Esophagus squamous epithelium (tissue), 4 donors: ENCODE data around the gene KBTBD2.

ENCODE experiments used
- CTCF ChIP-seq, 6 experiments: fragments of 450-650 bp in 4 of 6; fragments of 200-600 bp in 2 of 6; sonication (generic) in 2 of 6; IDR thresholded peaks; one replicate each; pipeline ENCODE4 v1.5.1; 2016 to 2019; ENCODE audit warnings: antibody characterized with exemption in 6 of 6, mild to moderate bottlenecking in 4 of 6, moderate library complexity in 4 of 6
- POLR2A ChIP-seq, 4 donors: fragments of 450-650 bp; IDR thresholded peaks; one replicate each; pipeline ENCODE4 v1.6.1; 2017; ENCODE audit warnings: antibody characterized with exemption in 4 of 4, mild to moderate bottlenecking in 4 of 4, moderate library complexity in 3 of 4

- TF ChIP-seq CTCF (IDR thresholded peaks at IDR 0.05) (no peak), POLR2A (IDR thresholded peaks at IDR 0.05) (no peak)
Measured at GRCh38 chr7:32921896-32922295, 30.3 kb upstream of the KBTBD2 start.
